Endothelial cell of umbilical vein (primary cell): ENCODE data around the gene RBMS3. TPM values are rescaled to one million over a fixed set of nuclear protein-coding genes. Genes with fewer than 3 reads are reported as not detected.

Source experiments
- BruUV-seq: library from RNA; stranded (reverse); fragments of 400-500 nt; replicated peaks from 2 replicates; lab custom pipeline; 2021; lab: Mats Ljungman, UMichigan
- CTCF ChIA-PET: fragments of 300-600, 350-600 bp; sonication (Branson Sonifier 250); formaldehyde crosslinking; loops from one replicate; lab custom pipeline; 2021; ENCODE audit warnings: antibody characterized with exemption, inconsistent platforms; lab: Charles Lee
- POLR2A ChIA-PET: fragments of 300-600, 350-600 bp; sonication (Branson Sonifier 250); formaldehyde crosslinking; loops from one replicate; lab custom pipeline; 2021; ENCODE audit warnings: antibody characterized with exemption, inconsistent platforms; lab: Charles Lee
- DNase-seq: peaks from one replicate; pipeline ENCODE4 v3.0.0-alpha.2; 2011; ENCODE audit warnings: low read depth, low spot score
- FAIRE-seq: peaks from 2 replicates; lab custom pipeline; 2011; peaks lifted over from hg19 to GRCh38; lab: Jason Lieb, UNC
- H2AFZ ChIP-seq: 2 replicates; pipeline ENCODE4 v1.6.0; 2012; ENCODE audit warnings: low read depth, low read length, control low read depth, inconsistent platforms
- H3K27ac ChIP-seq: 2 replicates; pipeline ENCODE4 v1.5.1; 2011; ENCODE audit warnings: low read depth, mild to moderate bottlenecking, control low read depth, low read length, moderate library complexity; ENCODE audit not compliant: insufficient read depth
- H3K27me3 ChIP-seq, 2 experiments: 2 replicates each; pipeline versions ENCODE4 v1.6.0 to v1.6.1; 2011; ENCODE audit warnings: low read length in 2 of 2, mixed read lengths in 1 of 2; ENCODE audit not compliant: control insufficient read depth in 2 of 2, insufficient read depth in 2 of 2
- H3K36me3 ChIP-seq, 2 experiments: 2 replicates in 1 of 2; 3 replicates in 1 of 2; pipeline ENCODE4 v1.5.1; 2011; ENCODE audit warnings: low read length in 2 of 2, mild to moderate bottlenecking in 1 of 2, moderate library complexity in 1 of 2; ENCODE audit not compliant: control insufficient read depth in 2 of 2, insufficient read depth in 2 of 2; ENCODE audit errors: extremely low read depth in 1 of 2
- H3K4me1 ChIP-seq: 3 replicates; pipeline ENCODE4 v1.5.1; 2011; ENCODE audit warnings: mild to moderate bottlenecking, low read length; ENCODE audit not compliant: control insufficient read depth, insufficient read depth; ENCODE audit errors: extremely low read depth
- H3K4me2 ChIP-seq: 2 replicates; pipeline ENCODE4 v1.6.1; 2011; ENCODE audit warnings: low read length, control low read depth, mixed read lengths; ENCODE audit not compliant: insufficient read depth
- H3K4me3 ChIP-seq, 3 experiments: fragments of 200-600 bp in 1 of 3; sonication (generic), shearing (Covaris generic) in 1 of 3; replicated peaks in 1 of 3; 2 replicates each; pipeline ENCODE4 v1.5.1; 2011 to 2016; ENCODE audit warnings: control low read depth in 3 of 3, low read length in 3 of 3, mild to moderate bottlenecking in 2 of 3, inconsistent platforms in 1 of 3, low read depth in 1 of 3, moderate library complexity in 1 of 3; ENCODE audit not compliant: insufficient read depth in 1 of 3
- H3K79me2 ChIP-seq: 2 replicates; pipeline ENCODE4 v1.6.0; 2012; ENCODE audit warnings: low read length, inconsistent platforms; ENCODE audit not compliant: control insufficient read depth, insufficient read depth
- H3K9ac ChIP-seq: replicated peaks from 2 replicates; pipeline ENCODE3; 2011; ENCODE audit warnings: low read length, control low read depth; ENCODE audit not compliant: insufficient read depth; ENCODE audit errors: extremely low read depth
- H3K9me1 ChIP-seq: replicated peaks from 3 replicates; pipeline ENCODE4 v1.6.0; 2011; ENCODE audit warnings: mild to moderate bottlenecking, low read length; ENCODE audit not compliant: control insufficient read depth, insufficient read depth; ENCODE audit errors: extremely low read depth
- H3K9me3 ChIP-seq: replicated peaks from 2 replicates; pipeline ENCODE4 v1.5.1; 2012; ENCODE audit warnings: low read length, inconsistent platforms; ENCODE audit not compliant: control insufficient read depth, insufficient read depth
- H4K20me1 ChIP-seq: replicated peaks from 2 replicates; pipeline ENCODE3; 2011; ENCODE audit warnings: mild to moderate bottlenecking, low read length; ENCODE audit not compliant: control insufficient read depth, insufficient read depth; ENCODE audit errors: extremely low read depth
- CTCF ChIP-seq, 2 donors: IDR thresholded peaks; 1 replicate in 1 of 2; 2 replicates in 1 of 2; pipeline ENCODE4 v1.5.1; 2011; ENCODE audit warnings: low read length in 2 of 2, mild to moderate bottlenecking in 2 of 2, moderate library complexity in 2 of 2, control low read depth in 1 of 2, inconsistent platforms in 1 of 2, low read depth in 1 of 2; ENCODE audit not compliant: insufficient read depth in 1 of 2; ENCODE audit errors: extremely low read depth in 1 of 2
- EZH2 ChIP-seq: IDR thresholded peaks from 2 replicates; pipeline ENCODE4 v1.6.1; 2012; ENCODE audit warnings: borderline replicate concordance, low read depth, mild to moderate bottlenecking, moderate library complexity, low read length, inconsistent platforms; ENCODE audit not compliant: severe bottlenecking
- FOS ChIP-seq: IDR thresholded peaks from 2 replicates; pipeline ENCODE4 v1.6.1; 2011; ENCODE audit warnings: mild to moderate bottlenecking, low read length, moderate library complexity, borderline replicate concordance; ENCODE audit not compliant: insufficient read depth
- GATA2 ChIP-seq: IDR thresholded peaks from 2 replicates; pipeline ENCODE4 v1.7.0; 2011; ENCODE audit warnings: low read depth, mild to moderate bottlenecking, moderate library complexity, mixed read lengths, low read length; ENCODE audit not compliant: insufficient read length, insufficient read depth
- JUN ChIP-seq: IDR thresholded peaks from 2 replicates; pipeline ENCODE4 v1.6.1; 2011; ENCODE audit warnings: borderline replicate concordance, low read depth; ENCODE audit not compliant: insufficient read length, insufficient read depth
- MAX ChIP-seq: IDR thresholded peaks from 2 replicates; pipeline ENCODE4 v1.6.1; 2011; ENCODE audit not compliant: insufficient read depth, insufficient read length
- MYC ChIP-seq: IDR thresholded peaks from one replicate; pipeline ENCODE4 v1.6.1; 2011; ENCODE audit warnings: mild to moderate bottlenecking, low read depth, low read length
- POLR2A ChIP-seq: IDR thresholded peaks from 2 replicates; pipeline ENCODE4 v1.6.1; 2012; ENCODE audit warnings: low read depth, mild to moderate bottlenecking, control low read depth, low read length
- POLR2AphosphoS5 ChIP-seq: IDR thresholded peaks from 2 replicates; pipeline ENCODE4 v1.6.1; 2012; ENCODE audit warnings: low read depth, mild to moderate bottlenecking, control low read depth, low read length, moderate library complexity; ENCODE audit not compliant: insufficient read depth
- dilution Hi-C: fragments of 300-500 bp; cut with MboI; formaldehyde crosslinking; loops from one replicate; pipeline ENCODE4 v1.15.0; 2019; ENCODE audit warnings: low sequenced_read_pairs; ENCODE audit not compliant: extremely low pct_ligation_motif_present
- intact Hi-C: fragments of 100-400 bp; cut with micrococcal nuclease; formaldehyde crosslinking; loops from one replicate; pipeline ENCODE4 v1.10.0; 2022
- polyA plus RNA-seq, 4 experiments: library from polyadenylated mRNA; depleted of rRNA in 3 of 4; stranded (reverse) in 3 of 4; unstranded in 1 of 4; fragments of >200 nt; gene quantifications; 2 replicates each; pipeline versions ENCODE4 v1.2.1 to v1.2.3, GENCODE V29; 2011 to 2012; ENCODE audit warnings: missing spikeins in 1 of 4
- total RNA-seq: library from RNA; stranded (reverse); gene quantifications from 2 replicates; pipeline ENCODE4 v1.2.3, GENCODE V29; 2021

RBMS3 gene
- total and polyA plus RNA-seq, 2 donors (not counting 3 experiments of a cell fraction or from before 2014, with no cell fraction given), result 13.6 to 42.3 TPM

DNA sequence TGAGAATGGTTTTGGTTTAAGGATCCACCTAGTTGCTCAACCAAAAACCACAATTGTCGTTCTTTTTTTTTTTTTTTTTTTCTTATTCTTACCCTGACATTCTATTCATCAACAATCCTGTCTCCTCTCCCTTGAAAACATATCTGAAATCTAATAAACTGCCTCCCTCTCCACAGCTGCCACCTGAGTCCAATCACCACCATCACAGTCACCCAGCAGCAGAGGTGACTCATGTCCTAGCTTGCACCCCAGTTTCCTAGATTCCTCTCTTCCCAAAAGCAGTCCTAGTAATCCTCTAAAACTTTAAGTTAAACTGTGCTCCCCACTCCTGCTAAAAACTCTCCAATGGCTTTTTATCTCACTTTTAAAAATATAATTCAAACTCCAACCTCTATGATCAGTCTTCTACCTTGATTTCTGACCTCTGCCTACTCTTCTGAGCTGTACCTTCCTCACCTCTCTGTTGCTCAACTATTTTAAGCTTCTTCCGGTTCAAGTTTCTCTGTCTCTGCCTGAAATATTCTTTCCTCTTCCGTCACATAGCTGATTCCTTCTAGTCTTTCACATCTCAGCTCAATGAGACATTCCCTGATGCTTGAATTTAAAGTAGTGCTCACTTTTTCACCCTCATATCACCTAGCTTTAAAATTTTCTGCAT, 33.7 kb upstream of the RBMS3 start:
- CTCF ChIA-PET, result interaction anchor here (1.5 kb wide), 1 partner anchor 331 kb away, joined by 3 read pairs; no protein-coding TSS in a partner anchor
- no peak overlapping the region for H2AFZ ChIP-seq
- POLR2A ChIA-PET, result interaction anchor here (0.8 kb wide), 1 partner anchor 11 kb away, joined by 3 read pairs; no protein-coding TSS in a partner anchor
- dilution Hi-C loops, result no loop called here
- H4K20me1 ChIP-seq, result no peaks in the 10 kb centered on the region
- H3K9me3 ChIP-seq, result no peaks in the 10 kb centered on the region
- no peaks in the 10 kb centered on the region for H3K79me2 ChIP-seq
- H3K27me3 ChIP-seq, result no peaks in the 10 kb centered on the region
- FAIRE-seq (no peak), DNase-seq (no peak)
- H3K4me1 ChIP-seq, result no peaks in the 10 kb centered on the region
- intact Hi-C loops, result no loop called here
- TF ChIP-seq MAX, result no peak
- no peak overlapping the region for H3K27ac ChIP-seq
- H3K36me3 ChIP-seq, result no peaks in the 10 kb centered on the region
- no peak overlapping the region for H3K4me3 ChIP-seq
- no peaks in the 10 kb centered on the region for H3K9me1 ChIP-seq
- no peak overlapping the region for H3K4me2 ChIP-seq
- BruUV-seq, result no TSS peak
- no peak overlapping the region for H3K9ac ChIP-seq

- no peaks in the 10 kb centered on the region for H4K20me1 ChIP-seq
- H3K27ac ChIP-seq, result no peak overlapping the region
- H3K79me2 ChIP-seq, result no peaks in the 10 kb centered on the region
- H2AFZ ChIP-seq, result no peak overlapping the region
- no peak overlapping the region for H3K4me2 ChIP-seq
- no TSS peak for BruUV-seq
- intact Hi-C loops (no loop called here), dilution Hi-C loops (no loop called here)
- H3K4me3 ChIP-seq, result no peak overlapping the region
- H3K9ac ChIP-seq, result no peak overlapping the region
- H3K4me1 ChIP-seq, result no peaks in the 10 kb centered on the region
- no peaks in the 10 kb centered on the region for H3K9me3 ChIP-seq
- FAIRE-seq, result no peak
- no peak for TF ChIP-seq MYC
- TF ChIP-seq POLR2AphosphoS5, result no peak
- TF ChIP-seq GATA2, result no peak
- no peak for TF ChIP-seq FOS
- no peak for TF ChIP-seq CTCF (IDR thresholded peaks at IDR 0.05; ENCODE audit: extremely low read depth in 1 of 2, insufficient read depth in 1 of 2, low read depth in 1 of 2, low read length in 2 of 2)
- TF ChIP-seq JUN, result no peak
- TF ChIP-seq MAX, result no peak
- TF ChIP-seq EZH2, result no peak
- TF ChIP-seq POLR2A, result no peak
- no peaks in the 10 kb centered on the region for H3K9me1 ChIP-seq
- H3K27me3 ChIP-seq, result no peaks in the 10 kb centered on the region
- H3K36me3 ChIP-seq, result no peaks in the 10 kb centered on the region
- DNase-seq, result no peak
- ChIA-PET POLR2A (no interaction called here), CTCF (no interaction called here)
Measured at GRCh38 chr3:29249829-29250345, 31.0 kb upstream of the RBMS3 start.
